Right cardiac atrium (tissue), 5 donors: ENCODE measurements around the gene SLC22A1. TPM values are rescaled to one million over a fixed set of nuclear protein-coding genes. Genes with fewer than 3 reads are reported as not detected.
"Not testable (repeated sequence)": the region's sequence is repeated elsewhere in the genome, so short reads cannot be mapped to it uniquely, and the experiment has no call there.

Experiments
- ATAC-seq, 2 donors: fragments of 200-7000 bp; cut with Tn5 transposase; one replicate each; pipeline versions ENCODE4 v1.8.0 to v1.9.1; 2020; ENCODE audit warnings: moderate library complexity in 2 of 2, mild to moderate bottlenecking in 1 of 2
- DNase-seq, 3 donors: peaks; one replicate each; pipeline ENCODE4 v3.0.0-alpha.2; 2020
- H3K27ac ChIP-seq: one replicate; pipeline ENCODE4 v1.5.1; 2013; ENCODE audit warnings: mild to moderate bottlenecking, low read length, control low read depth, moderate library complexity
- H3K27me3 ChIP-seq: one replicate; pipeline ENCODE4 v1.6.1; 2013; ENCODE audit not compliant: control insufficient read depth, insufficient read depth
- H3K4me1 ChIP-seq: one replicate; pipeline ENCODE4 v1.6.1; 2013; ENCODE audit warnings: low read length; ENCODE audit not compliant: control insufficient read depth, insufficient read depth
- H3K4me3 ChIP-seq: one replicate; pipeline ENCODE4 v1.5.1; 2013; ENCODE audit warnings: low read length, control low read depth
- H3K9me3 ChIP-seq: one replicate; pipeline ENCODE4 v1.6.1; 2013; ENCODE audit warnings: low read length; ENCODE audit not compliant: control insufficient read depth
- WGBS: extraction: QIAGEN DNeasy Blood & Tissue Kit; methylation state at CpG from one replicate; pipeline ENCODE4 v1.1.7; 2013; 5-methylcytosine and 5-hydroxymethylcytosine counted together
- intact Hi-C, 4 donors: fragments of 100-400 bp; cut with DNase I; formaldehyde crosslinking; loops; one replicate each; pipeline versions ENCODE4 v1.11.0 to v1.14.0; 2022 to 2023
- polyA plus RNA-seq: library from polyadenylated mRNA; stranded (reverse); fragments of 200-250 nt; gene quantifications from one replicate; pipeline ENCODE4 v1.2.3, GENCODE V29; 2013
- total RNA-seq, 4 donors: library from RNA; stranded (reverse); fragmentation: NEBNext Ultra II Directional; extraction: Animal tissue kit (Norgen Biotek cat#: 25700); gene quantifications; one replicate each; pipeline ENCODE4 v1.2.1, GENCODE V29; 2021
- donor health status: healthy with polysubstance abuse.
- donor health status: DM: no; HTN: yes; CAD: no.
- donor health status: DM: no; HTN: no; CAD: no.
- donor health status: DM: no; HTN: yes; CAD: no; lungs with severe emphysema.
- donor health status: DM: yes; HTN: yes; CAD: no.

SLC22A1 gene
- total and polyA plus RNA-seq, 5 donors = 0.21 to 0.97 (median 0.45) TPM; not detected in 1

DNA sequence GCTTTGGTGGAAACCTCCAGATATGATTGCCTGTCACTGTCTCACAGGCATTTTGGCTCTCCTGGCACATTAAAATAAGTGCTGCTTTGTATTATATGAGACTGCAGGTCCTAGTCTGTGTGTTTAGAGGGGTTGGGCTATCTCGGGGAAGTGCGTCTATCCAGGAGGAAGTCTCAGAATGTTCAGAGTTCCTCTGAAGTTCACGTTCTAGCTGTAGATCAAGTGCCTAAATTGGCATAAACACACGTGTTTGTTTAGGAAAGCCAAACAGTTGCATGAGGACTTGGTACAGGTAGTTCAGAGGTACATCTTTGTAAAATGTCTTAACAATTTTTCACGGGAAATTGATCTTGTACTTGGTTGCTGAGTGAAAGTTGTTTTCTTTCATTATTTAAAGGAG is 36.4 kb upstream of the SLC22A1 start:
- WGBS = 73% methylated on average over 5 of the region's 5 CpGs
- no peak overlapping the region for H3K4me3 ChIP-seq
- intact Hi-C loops = loop anchor here in 1 of 4 donors (5.0 kb wide), 1 partner anchor 372 kb away; no protein-coding TSS in a partner anchor
- H3K9me3 ChIP-seq = no peaks in the 10 kb centered on the region
- H3K4me1 ChIP-seq = no peaks in the 10 kb centered on the region
- no peaks in the 10 kb centered on the region for H3K27me3 ChIP-seq
- no peak overlapping the region for H3K27ac ChIP-seq
- DNase-seq (no peak), ATAC-seq (no peak)

DNA sequence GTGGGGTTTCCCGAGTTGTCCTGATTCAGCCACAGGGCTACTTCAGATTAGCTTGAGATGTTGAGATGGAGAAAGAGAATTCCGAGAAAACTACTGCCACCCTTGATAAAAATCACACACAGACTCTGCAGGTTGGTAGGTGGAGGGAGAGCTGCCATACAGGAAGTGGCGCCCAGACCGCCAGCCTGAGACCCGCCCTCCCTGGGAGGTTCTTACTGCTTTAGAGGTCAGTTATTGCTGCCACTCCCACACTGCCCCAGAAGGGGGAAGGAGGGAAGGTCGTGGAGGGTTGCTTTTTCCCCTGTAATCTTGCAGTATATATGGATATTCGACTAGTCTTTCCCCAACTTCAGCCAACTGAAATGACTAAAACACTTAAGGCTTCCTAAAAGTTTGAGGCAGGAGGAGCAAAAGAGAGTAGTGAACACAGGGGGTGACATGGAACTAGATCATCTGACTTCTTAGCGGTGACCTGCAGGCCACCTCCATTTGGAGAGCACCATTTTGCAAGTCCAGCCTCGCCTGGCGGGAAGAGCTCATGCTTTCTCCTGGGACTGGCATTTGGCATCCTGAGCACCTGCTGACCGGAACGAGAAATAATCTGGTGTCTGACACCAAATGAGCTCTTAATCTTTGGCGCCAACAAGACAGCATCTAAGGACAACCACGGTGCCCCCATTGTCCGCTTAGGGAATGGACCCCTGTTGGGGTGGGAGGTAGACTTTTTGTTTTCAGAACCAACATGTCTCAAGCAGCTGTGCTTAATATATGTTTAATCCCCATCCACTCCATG is 35.7 kb upstream of the SLC22A1 start:
- intact Hi-C loops = loop anchor here in 1 of 4 donors (5.0 kb wide), 1 partner anchor 371 kb away; no protein-coding TSS in a partner anchor
- H3K27me3 ChIP-seq = no peaks in the 10 kb centered on the region
- DNase-seq (no peak), ATAC-seq (no peak)
- no peak overlapping the region for H3K27ac ChIP-seq
- H3K9me3 ChIP-seq = no peaks in the 10 kb centered on the region
- WGBS = 90% methylated on average over 15 of the region's 15 CpGs
- H3K4me3 ChIP-seq = no peak overlapping the region
- no peaks in the 10 kb centered on the region for H3K4me1 ChIP-seq

DNA sequence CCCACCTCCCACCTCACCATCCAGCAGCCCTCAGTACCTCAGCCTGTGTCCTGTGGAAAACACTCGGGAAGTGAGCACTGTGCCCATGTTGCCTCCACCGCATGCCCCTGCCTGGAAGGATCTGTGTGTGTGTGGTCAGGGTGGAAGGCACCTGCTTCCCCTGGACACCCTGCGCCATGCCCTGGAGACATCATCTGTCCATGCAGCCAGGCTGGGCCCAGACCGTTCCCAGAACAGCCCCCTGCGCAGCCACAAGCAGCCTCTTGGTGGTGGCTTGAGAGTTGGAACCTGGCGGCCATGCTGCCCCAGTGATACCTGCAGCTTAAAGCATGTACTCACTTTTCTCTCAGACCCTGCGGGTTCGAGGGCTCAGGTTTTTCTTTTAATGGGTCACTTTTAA is 34.9 kb upstream of the SLC22A1 start:
- DNase-seq = no peak
- no peaks in the 10 kb centered on the region for H3K27me3 ChIP-seq
- intact Hi-C loops = loop anchor here in 1 of 4 donors (5.0 kb wide), 1 partner anchor 371 kb away; no protein-coding TSS in a partner anchor
- H3K9me3 ChIP-seq = no peaks in the 10 kb centered on the region
- no peak overlapping the region for H3K27ac ChIP-seq
- no peaks in the 10 kb centered on the region for H3K4me1 ChIP-seq
- no peak overlapping the region for H3K4me3 ChIP-seq
- ATAC-seq = no peak
- WGBS = 92% methylated on average over 8 of the region's 8 CpGs

DNA sequence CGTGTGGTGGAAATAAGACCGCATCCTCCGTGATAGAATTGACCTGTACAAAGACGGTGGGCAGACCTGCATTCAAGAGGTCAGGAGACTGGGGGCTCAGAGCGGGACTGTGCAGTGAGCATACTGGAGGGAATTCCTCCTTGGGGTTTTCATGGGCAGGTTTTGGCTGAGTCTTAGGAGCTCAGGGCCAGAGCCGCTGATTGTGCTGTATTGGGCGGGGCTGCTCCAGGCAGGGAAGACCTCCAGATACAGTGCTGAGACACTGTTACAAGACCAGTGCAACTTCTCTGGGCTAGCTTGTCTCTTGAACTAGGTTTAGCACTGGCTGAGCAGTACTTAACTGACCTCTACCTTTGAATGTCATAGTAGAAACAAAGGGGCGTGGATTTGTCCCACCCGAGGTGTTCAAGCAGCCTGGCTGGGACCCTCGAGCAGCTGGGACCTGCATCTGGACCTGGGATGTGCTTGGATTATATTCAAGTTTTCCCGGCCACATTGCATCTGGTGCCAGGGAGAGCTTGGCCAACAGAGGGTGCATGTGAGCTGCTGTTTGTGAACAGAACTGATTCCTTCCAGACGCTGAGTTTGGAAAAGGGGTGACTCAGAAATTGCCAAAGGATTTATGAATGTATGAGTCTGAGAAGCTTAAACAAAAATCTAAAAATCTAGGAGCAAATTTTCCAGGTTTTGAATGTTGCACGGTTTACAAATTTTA is 33.4 kb upstream of the SLC22A1 start:
- peak; percentile 61 to 88 (median 75) for DNase-seq
- intact Hi-C loops = loop anchor here in 1 of 4 donors (5.0 kb wide), 1 partner anchor 369 kb away; no protein-coding TSS in a partner anchor
- no peak overlapping the region for H3K4me3 ChIP-seq

GRCh38 chr6:160088784-160089533 is 32.7 kb upstream of the SLC22A1 start:
- ATAC-seq (no peak), DNase-seq (no peak)
- WGBS = 82% methylated on average over 21 of the region's 21 CpGs
- Histone ChIP-seq H3K4me3 (no peak overlapping the region), H3K9me3 (no peaks in the 10 kb centered on the region), H3K27me3 (no peaks in the 10 kb centered on the region), H3K27ac (no peak overlapping the region), H3K4me1 (no peaks in the 10 kb centered on the region)
- intact Hi-C loops = loop anchor here in 1 of 4 donors (5.0 kb wide), 1 partner anchor 368 kb away; no protein-coding TSS in a partner anchor

More for the DNA sequence above, 33.4 kb upstream of the SLC22A1 start:
- no peaks in the 10 kb centered on the region for H3K9me3 ChIP-seq
- no peaks in the 10 kb centered on the region for H3K27me3 ChIP-seq
- H3K27ac ChIP-seq = no peak overlapping the region
- peak; percentile 68 to 76 for ATAC-seq
- WGBS = 61% methylated on average over 13 of the region's 13 CpGs
- H3K4me1 ChIP-seq = no peaks in the 10 kb centered on the region

DNA sequence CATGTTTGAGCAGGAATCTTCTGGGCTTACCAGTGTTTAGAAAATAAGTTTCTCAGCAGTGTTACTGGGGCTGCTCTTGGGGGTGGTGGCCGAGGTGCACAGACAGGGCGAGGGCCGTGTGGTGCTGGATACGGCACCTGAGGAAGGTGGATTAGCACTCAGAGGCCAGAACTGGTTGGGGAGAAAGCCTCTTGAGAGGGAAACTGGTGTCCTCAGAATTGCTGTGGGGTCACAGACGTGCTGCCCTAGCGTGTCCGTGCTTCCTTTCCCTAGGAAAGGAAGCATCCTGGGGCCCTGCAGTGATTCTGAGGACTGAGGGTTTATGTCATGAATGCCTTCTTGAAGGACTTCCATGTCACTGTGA is 32.1 kb upstream of the SLC22A1 start:
- no peak for ATAC-seq
- Histone ChIP-seq H3K9me3 (no peaks in the 10 kb centered on the region), H3K27ac (no peak overlapping the region), H3K4me3 (no peak overlapping the region), H3K27me3 (no peaks in the 10 kb centered on the region), H3K4me1 (no peaks in the 10 kb centered on the region)
- DNase-seq = no peak
- WGBS = 97% methylated on average over 7 of the region's 7 CpGs
- intact Hi-C loops = loop anchor here in 1 of 4 donors (5.0 kb wide), 1 partner anchor 368 kb away; no protein-coding TSS in a partner anchor

GRCh38 chr6:160090442-160091239 is 31.0 kb upstream of the SLC22A1 start:
- intact Hi-C loops, H3K4me1 ChIP-seq, H3K4me3 ChIP-seq, H3K27ac ChIP-seq, DNase-seq, H3K9me3 ChIP-seq, H3K27me3 ChIP-seq, ATAC-seq: not testable (repeated sequence)
- WGBS = 97% methylated on average over 32 of the region's 32 CpGs

DNA sequence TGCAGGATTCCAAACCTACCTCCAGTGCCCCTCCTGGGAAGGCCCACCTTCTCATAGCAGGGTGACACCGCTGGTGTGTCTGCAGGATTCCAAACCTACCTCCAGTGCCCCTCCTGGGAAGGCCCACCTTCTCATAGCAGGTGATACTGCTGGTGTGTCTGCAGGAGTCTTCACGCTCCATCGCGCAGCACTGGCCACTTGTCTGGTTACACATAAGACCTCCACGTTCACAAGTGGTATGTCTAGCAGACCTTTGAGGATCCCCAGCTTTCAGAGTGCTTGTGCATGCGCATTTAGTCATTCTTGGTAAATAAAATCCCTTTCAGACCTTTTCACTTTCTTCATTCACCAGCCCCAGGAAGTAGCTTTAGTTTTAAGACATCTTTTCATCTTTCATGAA is 29.4 kb upstream of the SLC22A1 start:
- H3K9me3 ChIP-seq, H3K4me1 ChIP-seq, H3K27ac ChIP-seq, DNase-seq, intact Hi-C loops, ATAC-seq, H3K4me3 ChIP-seq, H3K27me3 ChIP-seq: not testable (repeated sequence)
- 93% methylated on average over 6 of the region's 6 CpGs for WGBS

DNA sequence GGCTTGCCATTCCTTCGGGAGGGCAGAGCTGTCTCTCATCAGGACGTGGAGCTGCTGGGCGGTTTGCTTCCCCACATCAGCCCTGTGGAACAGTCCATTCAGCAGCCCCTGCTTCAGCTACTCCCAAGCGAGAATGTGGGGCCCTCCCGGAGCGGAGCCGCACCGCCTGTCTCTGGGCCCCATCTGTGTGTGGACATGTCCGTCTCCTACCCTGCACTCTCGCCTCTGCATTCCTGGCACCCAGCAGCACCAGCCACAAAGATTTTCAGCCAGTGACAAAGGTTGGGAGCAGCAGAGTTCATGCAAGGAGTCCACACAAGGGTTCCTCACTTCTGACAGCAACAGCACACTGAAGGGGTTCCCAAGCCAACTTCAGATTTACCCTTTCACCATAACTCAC is 29.0 kb upstream of the SLC22A1 start:
- WGBS = 87% methylated on average over 10 of the region's 10 CpGs
- intact Hi-C loops = no loop called here
- H3K27ac ChIP-seq = no peak overlapping the region
- no peaks in the 10 kb centered on the region for H3K27me3 ChIP-seq
- H3K4me1 ChIP-seq = no peaks in the 10 kb centered on the region
- ATAC-seq (no peak), DNase-seq (no peak)
- H3K4me3 ChIP-seq = no peak overlapping the region
- H3K9me3 ChIP-seq = no peaks in the 10 kb centered on the region

GRCh38 chr6:160093061-160093460 is 28.6 kb upstream of the SLC22A1 start:
- Histone ChIP-seq H3K4me1 (no peaks in the 10 kb centered on the region), H3K4me3 (no peak overlapping the region), H3K27ac (no peak overlapping the region), H3K27me3 (no peaks in the 10 kb centered on the region), H3K9me3 (no peaks in the 10 kb centered on the region)
- WGBS = 79% methylated on average over 7 of the region's 7 CpGs
- intact Hi-C loops = no loop called here
- DNase-seq = no peak
- no peak for ATAC-seq
